ENCODE data around the gene ERCC6L2. TPM values are rescaled to one million over a fixed set of nuclear protein-coding genes. Genes with fewer than 3 reads are reported as not detected.

Gene ERCC6L2
- total and polyA plus RNA-seq, 2 donors (not counting 1 experiment from before 2014, with no cell fraction given), result 10.1 to 52.0 TPM

- Histone ChIP-seq H3K4me1 (ENCODE audit: control insufficient read depth in 2 of 2, insufficient read depth in 2 of 2, low read length in 2 of 2) (no peaks in the 10 kb centered on the region), H3K4me2 (replicated peaks; ENCODE audit: low read depth, low read length, poor library complexity, severe bottlenecking) (no peak overlapping the region), H3K27ac (ENCODE audit: low read length in 2 of 2) (no peak overlapping the region), H3K36me3 (replicated peaks in 1 of 2; ENCODE audit: control extremely low read depth in 1 of 2, control insufficient read depth in 1 of 2, extremely low read depth in 1 of 2, insufficient read depth in 2 of 2, low read length in 1 of 2) (no peaks in the 10 kb centered on the region), H3K9me3 (ENCODE audit: control extremely low read depth in 1 of 3, control insufficient read depth in 2 of 3, insufficient read depth in 1 of 3, low read length in 2 of 3) (no peaks in the 10 kb centered on the region), H3K4me3 (ENCODE audit: control extremely low read depth in 1 of 5, extremely low read depth in 1 of 5, insufficient read depth in 1 of 5, low read depth in 2 of 5, low read length in 4 of 5) (no peak overlapping the region), H2AFZ (ENCODE audit: insufficient read depth, low read depth, low read length, poor library complexity, severe bottlenecking) (no peak overlapping the region), H3K27me3 (replicated peaks in 1 of 4; ENCODE audit: control extremely low read depth in 1 of 4, control insufficient read depth in 3 of 4, insufficient read depth in 4 of 4, low read length in 3 of 4) (no peaks in the 10 kb centered on the region), H4K20me1 (ENCODE audit: control insufficient read depth, insufficient read depth, low read length, poor library complexity, severe bottlenecking) (no peaks in the 10 kb centered on the region), H3K79me2 (ENCODE audit: control insufficient read depth, insufficient read depth, low read length) (no peaks in the 10 kb centered on the region), H3K9ac (ENCODE audit: low read length) (no peak overlapping the region)
- intact Hi-C loops (cut with micrococcal nuclease), result no loop called here
- no peak for DNase-seq
- no peak for ATAC-seq (ENCODE audit: low read depth)
- WGBS (ENCODE audit: insufficient coverage), result no CpG with 5 or more reads among the region's 1 CpG
- no peaks in the 10 kb centered on the region for H3K4me1 Mint-ChIP-seq
- ChIA-PET POLR2A (no interaction called here), CTCF (no interaction called here)
- no peaks in the 10 kb centered on the region for H3K27me3 Mint-ChIP-seq
- no peak overlapping the region for H3K27ac Mint-ChIP-seq
- no peak overlapping the region for H3K4me3 Mint-ChIP-seq
- TF ChIP-seq EZH2 (IDR thresholded peaks at IDR 0.05; ENCODE audit: borderline replicate concordance, insufficient read depth, low read depth, low read length, poor library complexity, severe bottlenecking), result no peak
- TF ChIP-seq CTCF (IDR thresholded peaks at IDR 0.05), result no peak
- no peaks in the 10 kb centered on the region for H3K9me3 Mint-ChIP-seq (ENCODE audit: insufficient read depth)
These were observed 39.4 kb upstream of the ERCC6L2 start for GRCh38 chr9:95836072-95836471.

GRCh38 chr9:95839012-95839411 is 36.5 kb upstream of the ERCC6L2 start:
- Histone ChIP-seq H3K9me3 (ENCODE audit: control extremely low read depth in 1 of 3, control insufficient read depth in 2 of 3, insufficient read depth in 1 of 3, low read length in 2 of 3) (peaks cover 0 to 2% (median 0%) of the 10 kb centered on the region in 3 donors), H3K27me3 (replicated peaks in 1 of 4; ENCODE audit: control extremely low read depth in 1 of 4, control insufficient read depth in 3 of 4, insufficient read depth in 4 of 4, low read length in 3 of 4) (no peaks in the 10 kb centered on the region), H4K20me1 (ENCODE audit: control insufficient read depth, insufficient read depth, low read length, poor library complexity, severe bottlenecking) (no peaks in the 10 kb centered on the region), H3K4me2 (replicated peaks; ENCODE audit: low read depth, low read length, poor library complexity, severe bottlenecking) (no peak overlapping the region), H3K4me1 (ENCODE audit: control insufficient read depth in 2 of 2, insufficient read depth in 2 of 2, low read length in 2 of 2) (no peaks in the 10 kb centered on the region), H3K36me3 (replicated peaks in 1 of 2; ENCODE audit: control extremely low read depth in 1 of 2, control insufficient read depth in 1 of 2, extremely low read depth in 1 of 2, insufficient read depth in 2 of 2, low read length in 1 of 2) (no peaks in the 10 kb centered on the region), H3K9ac (ENCODE audit: low read length) (no peak overlapping the region), H3K79me2 (ENCODE audit: control insufficient read depth, insufficient read depth, low read length) (no peaks in the 10 kb centered on the region), H3K27ac (ENCODE audit: low read length in 2 of 2) (no peak overlapping the region), H3K4me3 (ENCODE audit: control extremely low read depth in 1 of 5, extremely low read depth in 1 of 5, insufficient read depth in 1 of 5, low read depth in 2 of 5, low read length in 4 of 5) (no peak overlapping the region), H2AFZ (ENCODE audit: insufficient read depth, low read depth, low read length, poor library complexity, severe bottlenecking) (no peak overlapping the region)
- POLR2A ChIA-PET, result no interaction called here
- 100% methylated on average over 2 of the region's 3 CpGs for WGBS (ENCODE audit: insufficient coverage)
- Mint-ChIP-seq H3K27me3 (no peaks in the 10 kb centered on the region), H3K27ac (no peak overlapping the region), H3K9me3 (ENCODE audit: insufficient read depth) (no peaks in the 10 kb centered on the region), H3K4me3 (no peak overlapping the region), H3K4me1 (no peaks in the 10 kb centered on the region)
- DNase-seq (no peak), ATAC-seq (ENCODE audit: low read depth) (no peak)
- CTCF ChIA-PET, result no interaction called here
- intact Hi-C loops (cut with micrococcal nuclease), result no loop called here
- TF ChIP-seq CTCF (IDR thresholded peaks at IDR 0.05) (no peak), EZH2 (IDR thresholded peaks at IDR 0.05; ENCODE audit: borderline replicate concordance, insufficient read depth, low read depth, low read length, poor library complexity, severe bottlenecking) (no peak)

All from B cell (primary cell).